Activated gamma-delta T cell treated with anti-CD3 and anti-CD28 coated beads, Interleukin-2, amount 50 U/mL, for 16 hours (primary cell): ENCODE results near the gene DUXB.

Experiments used
- DNase-seq: peaks from one replicate; pipeline ENCODE4 v3.0.0-alpha.2; 2020; ENCODE audit warnings: low read depth

DUXB gene

GRCh38 chr16:75701361-75701760, at the start of gene DUXB:
TSS of gene DUXB (minus strand) at chr16:75701461. CDS start at chr16:75701418, 43 bp downstream.
- DNase-seq: no peak

GRCh38 chr16:75750528-75750927, 49.3 kb upstream of the DUXB start:
- no peak for DNase-seq

GRCh38 chr16:75746359-75746758, 45.1 kb upstream of the DUXB start:
- no peak for DNase-seq

- DNase-seq: no peak
Measured at GRCh38 chr16:75745823-75746222, 44.6 kb upstream of the DUXB start.

GRCh38 chr16:75745242-75745641, 44.0 kb upstream of the DUXB start:
- no peak for DNase-seq

- DNase-seq: no peak
Measured at GRCh38 chr16:75742424-75743047, 41.3 kb upstream of the DUXB start.

GRCh38 chr16:75733305-75734211, 32.3 kb upstream of the DUXB start:
- no peak for DNase-seq

- DNase-seq: no peak
Measured at GRCh38 chr16:75732871-75733270, 31.6 kb upstream of the DUXB start.

GRCh38 chr16:75727221-75727620, 26.0 kb upstream of the DUXB start:
- DNase-seq: no peak

- no peak for DNase-seq
Measured at GRCh38 chr16:75726390-75726789, 25.1 kb upstream of the DUXB start, which contains the start of gene CPHXL. TSS of gene CPHXL (minus strand) at chr16:75726490. CDS start at chr16:75726442, 48 bp downstream.

- no peak for DNase-seq
Measured at GRCh38 chr16:75718452-75718851, 17.2 kb upstream of the DUXB start.

- no peak for DNase-seq
Measured at GRCh38 chr16:75714661-75715060, 13.4 kb upstream of the DUXB start.

- no peak for DNase-seq
Measured at GRCh38 chr16:75710344-75710743, 9.1 kb upstream of the DUXB start.

- no peak for DNase-seq
Measured at GRCh38 chr16:75703306-75703705, 2.0 kb upstream of the DUXB start.

- no peak for DNase-seq
Measured at GRCh38 chr16:75702242-75702641, 981 bp upstream of the DUXB start.

GRCh38 chr16:75697571-75697970, 3.7 kb downstream of the DUXB start:
- no peak for DNase-seq

GRCh38 chr16:75695708-75696107, 5.6 kb downstream of the DUXB start:
- DNase-seq: no peak

GRCh38 chr16:75687361-75687760, 13.9 kb downstream of the DUXB start:
- DNase-seq: no peak

GRCh38 chr16:75682308-75682707, 19.0 kb downstream of the DUXB start:
- no peak for DNase-seq

- DNase-seq: no peak
Measured at GRCh38 chr16:75679366-75679765, 21.9 kb downstream of the DUXB start.

GRCh38 chr16:75676909-75677308, 24.4 kb downstream of the DUXB start, which contains the start of gene CPHXL2:
TSS of gene CPHXL2 (minus strand) at chr16:75677009. CDS start at chr16:75676999, 10 bp downstream.
- DNase-seq: no peak

- no peak for DNase-seq
Measured at GRCh38 chr16:75667503-75667902, 33.8 kb downstream of the DUXB start.

GRCh38 chr16:75660726-75661302, 40.4 kb downstream of the DUXB start:
- DNase-seq: no peak
